ENCODE data around the gene MID2. TPM values are rescaled to one million over a fixed set of nuclear protein-coding genes. Genes with fewer than 3 reads are reported as not detected.
"Not testable (repeated sequence)": the region's sequence is repeated elsewhere in the genome, so short reads cannot be mapped to it uniquely, and the experiment has no call there.

MID2 gene
- total RNA-seq, 1 donor from 2014 or later = 9.4 TPM

- H3K27ac Mint-ChIP-seq = no peak overlapping the region
- TF ChIP-seq, protein P1, sequence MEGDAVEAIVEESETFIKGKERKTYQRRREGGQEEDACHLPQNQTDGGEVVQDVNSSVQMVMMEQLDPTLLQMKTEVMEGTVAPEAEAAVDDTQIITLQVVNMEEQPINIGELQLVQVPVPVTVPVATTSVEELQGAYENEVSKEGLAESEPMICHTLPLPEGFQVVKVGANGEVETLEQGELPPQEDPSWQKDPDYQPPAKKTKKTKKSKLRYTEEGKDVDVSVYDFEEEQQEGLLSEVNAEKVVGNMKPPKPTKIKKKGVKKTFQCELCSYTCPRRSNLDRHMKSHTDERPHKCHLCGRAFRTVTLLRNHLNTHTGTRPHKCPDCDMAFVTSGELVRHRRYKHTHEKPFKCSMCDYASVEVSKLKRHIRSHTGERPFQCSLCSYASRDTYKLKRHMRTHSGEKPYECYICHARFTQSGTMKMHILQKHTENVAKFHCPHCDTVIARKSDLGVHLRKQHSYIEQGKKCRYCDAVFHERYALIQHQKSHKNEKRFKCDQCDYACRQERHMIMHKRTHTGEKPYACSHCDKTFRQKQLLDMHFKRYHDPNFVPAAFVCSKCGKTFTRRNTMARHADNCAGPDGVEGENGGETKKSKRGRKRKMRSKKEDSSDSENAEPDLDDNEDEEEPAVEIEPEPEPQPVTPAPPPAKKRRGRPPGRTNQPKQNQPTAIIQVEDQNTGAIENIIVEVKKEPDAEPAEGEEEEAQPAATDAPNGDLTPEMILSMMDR (IDR thresholded peaks at IDR 0.05; ENCODE audit: unreplicated experiment) = no peak
- H3K4me1 Mint-ChIP-seq = no peaks in the 10 kb centered on the region
- H3K36me3 Mint-ChIP-seq = no peaks in the 10 kb centered on the region
- H3K27me3 Mint-ChIP-seq (ENCODE audit: low read depth) = no peaks in the 10 kb centered on the region
- peaks cover 44% of the 10 kb centered on the region for H3K9me3 Mint-ChIP-seq
- no peak overlapping the region for H3K4me3 Mint-ChIP-seq
- DNase-seq (ENCODE audit: low spot score in 2 of 2, unreplicated experiment in 2 of 2) = no peak
Observed at GRCh38 chrX:107804427-107804826, 21.2 kb upstream of the MID2 start.

DNA sequence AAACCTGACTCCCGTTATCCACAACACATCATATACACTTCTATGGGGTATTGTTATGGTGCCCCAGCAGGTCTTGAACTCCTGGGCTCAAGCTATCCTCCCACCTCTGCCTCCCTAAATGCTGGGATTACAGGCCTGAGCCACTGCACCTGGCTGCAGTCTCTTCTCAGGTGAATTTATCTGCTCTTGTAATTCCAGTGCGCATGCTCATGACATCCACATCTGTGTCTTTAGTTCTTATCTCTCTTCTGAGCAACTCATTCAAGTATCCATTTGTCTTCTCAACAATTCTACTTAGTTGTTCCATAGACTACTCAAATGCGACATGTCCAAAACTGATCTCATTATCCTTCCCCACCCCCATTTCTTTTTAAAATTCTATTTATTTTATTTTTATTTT lies 20.5 kb upstream of the MID2 start:
- no peak for DNase-seq (ENCODE audit: low spot score in 2 of 2, unreplicated experiment in 2 of 2)
- Mint-ChIP-seq H3K4me3 (no peak overlapping the region), H3K36me3 (no peaks in the 10 kb centered on the region), H3K4me1 (no peaks in the 10 kb centered on the region), H3K27me3 (ENCODE audit: low read depth) (no peaks in the 10 kb centered on the region), H3K27ac (no peak overlapping the region), H3K9me3 (peaks cover 38% of the 10 kb centered on the region)
- TF ChIP-seq, protein P1 (IDR thresholded peaks at IDR 0.05; ENCODE audit: unreplicated experiment) = no peak

DNA sequence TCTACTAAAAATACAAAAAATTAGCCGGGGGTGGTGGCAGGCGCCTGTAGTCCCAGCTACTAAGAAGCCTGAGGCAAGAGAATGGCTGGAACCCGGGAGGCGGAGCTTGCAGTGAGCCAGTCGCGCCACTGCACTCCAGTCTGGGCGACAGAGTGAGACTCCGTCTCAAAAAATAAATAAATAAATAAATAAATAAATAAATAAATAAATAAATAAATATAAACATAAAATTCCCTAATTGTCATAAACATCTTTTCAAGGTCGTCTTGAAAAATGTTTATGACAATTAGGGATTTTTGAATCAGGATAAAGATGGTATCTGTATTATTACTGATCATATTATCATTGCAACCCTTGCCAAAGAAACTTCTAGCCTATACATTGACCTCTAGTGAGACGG lies 15.6 kb upstream of the MID2 start:
- not testable (repeated sequence) for H3K4me3 Mint-ChIP-seq; H3K27ac Mint-ChIP-seq; H3K27me3 Mint-ChIP-seq (ENCODE audit: low read depth); H3K36me3 Mint-ChIP-seq; H3K4me1 Mint-ChIP-seq; DNase-seq (ENCODE audit: low spot score in 2 of 2, unreplicated experiment in 2 of 2)
- H3K9me3 Mint-ChIP-seq = peaks cover 40% of the 10 kb centered on the region

DNA sequence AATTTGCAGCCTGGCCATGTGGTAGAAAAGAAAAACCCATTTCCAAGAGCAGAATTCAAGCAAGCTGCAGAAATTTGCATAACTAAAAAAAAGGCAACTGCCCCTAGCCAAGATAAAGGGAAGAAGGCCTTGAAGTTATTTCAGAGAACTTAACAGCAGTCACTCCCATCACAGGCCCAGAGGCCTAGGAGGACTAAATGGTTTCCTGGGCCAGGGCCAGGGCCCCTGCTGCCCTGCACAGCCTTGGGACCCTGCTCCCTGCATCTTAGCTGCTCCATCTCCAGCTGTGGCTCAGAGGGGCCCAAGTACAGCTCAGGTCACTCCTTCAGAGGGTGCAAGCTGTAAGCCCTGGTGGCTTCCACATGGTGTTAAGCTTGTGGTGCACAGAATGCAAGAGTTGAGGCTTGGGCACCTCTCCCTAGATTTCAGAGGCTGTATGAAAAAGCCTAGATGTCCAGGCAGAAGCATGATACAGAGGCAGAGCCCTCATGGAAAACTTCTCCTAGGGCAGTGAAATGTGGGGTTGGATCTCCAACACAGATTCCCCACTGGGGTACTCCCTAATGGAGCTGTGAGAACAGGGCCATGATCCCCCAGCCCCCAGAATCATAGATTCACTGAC lies 6.7 kb upstream of the MID2 start:
- Mint-ChIP-seq H3K4me3 (no peak overlapping the region), H3K36me3 (no peaks in the 10 kb centered on the region), H3K27ac (no peak overlapping the region), H3K27me3 (ENCODE audit: low read depth) (no peaks in the 10 kb centered on the region), H3K4me1 (peaks cover 4% of the 10 kb centered on the region), H3K9me3 (peaks cover 21% of the 10 kb centered on the region)
- DNase-seq (ENCODE audit: low spot score in 2 of 2, unreplicated experiment in 2 of 2) = no peak
- TF ChIP-seq, protein P1 (IDR thresholded peaks at IDR 0.05; ENCODE audit: unreplicated experiment) = no peak

DNA sequence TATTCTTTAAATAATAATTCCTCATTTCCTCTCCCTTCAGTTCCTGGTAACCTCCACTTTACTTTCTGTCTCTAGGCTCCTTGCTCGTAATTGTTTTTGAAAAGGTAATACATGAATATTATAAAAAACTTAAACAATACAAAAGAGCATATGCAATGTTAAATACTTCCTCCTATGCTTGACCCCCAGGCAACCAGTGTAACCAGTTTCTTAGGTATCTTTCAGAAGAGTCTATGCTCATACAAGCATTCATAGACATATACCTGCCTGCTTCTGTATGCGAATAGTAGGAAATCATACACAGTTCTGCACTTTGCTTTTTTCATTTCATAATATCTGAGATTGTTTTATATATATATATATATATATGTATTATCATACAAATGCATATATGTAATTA lies 2.6 kb upstream of the MID2 start:
- Mint-ChIP-seq H3K4me3 (no peak overlapping the region), H3K27ac (no peak overlapping the region), H3K36me3 (no peaks in the 10 kb centered on the region), H3K27me3 (ENCODE audit: low read depth) (no peaks in the 10 kb centered on the region), H3K4me1 (peaks cover 21% of the 10 kb centered on the region), H3K9me3 (peaks cover 22% of the 10 kb centered on the region)
- TF ChIP-seq, protein P1 (IDR thresholded peaks at IDR 0.05; ENCODE audit: unreplicated experiment) = no peak
- DNase-seq (ENCODE audit: low spot score in 2 of 2, unreplicated experiment in 2 of 2) = no peak

DNA sequence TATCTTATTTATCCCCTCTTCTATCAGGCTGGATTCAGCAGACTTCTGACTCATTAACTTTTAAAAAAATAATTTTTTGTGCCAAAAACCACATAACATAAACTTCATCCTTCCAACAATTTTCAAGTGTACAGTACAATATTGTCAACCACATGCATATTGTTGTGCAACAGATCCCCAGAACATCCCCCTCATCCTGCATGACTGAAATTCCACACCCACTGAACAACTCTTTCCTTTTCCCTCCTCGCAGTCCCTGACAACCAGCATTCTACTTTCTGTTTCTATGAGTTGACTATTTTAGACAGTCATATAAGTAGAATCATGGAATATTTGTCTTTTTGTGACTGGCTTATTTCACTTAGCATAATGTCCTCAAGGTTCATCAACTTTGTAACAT lies 2.2 kb upstream of the MID2 start:
- Mint-ChIP-seq H3K9me3 (peaks cover 22% of the 10 kb centered on the region), H3K4me3 (no peak overlapping the region), H3K27me3 (ENCODE audit: low read depth) (no peaks in the 10 kb centered on the region), H3K4me1 (peaks cover 22% of the 10 kb centered on the region), H3K27ac (no peak overlapping the region), H3K36me3 (no peaks in the 10 kb centered on the region)
- no peak for DNase-seq (ENCODE audit: low spot score in 2 of 2, unreplicated experiment in 2 of 2)
- TF ChIP-seq, protein P1 (IDR thresholded peaks at IDR 0.05; ENCODE audit: unreplicated experiment) = no peak
